Iris pigment epithelial cell (primary cell): Measurements from ENCODE around the gene TMEM30B.

Experiments used
- DNase-seq: peaks from one replicate; pipeline ENCODE4 v3.0.0-alpha.2; 2011; ENCODE audit warnings: low read depth

The TMEM30B gene

DNA sequence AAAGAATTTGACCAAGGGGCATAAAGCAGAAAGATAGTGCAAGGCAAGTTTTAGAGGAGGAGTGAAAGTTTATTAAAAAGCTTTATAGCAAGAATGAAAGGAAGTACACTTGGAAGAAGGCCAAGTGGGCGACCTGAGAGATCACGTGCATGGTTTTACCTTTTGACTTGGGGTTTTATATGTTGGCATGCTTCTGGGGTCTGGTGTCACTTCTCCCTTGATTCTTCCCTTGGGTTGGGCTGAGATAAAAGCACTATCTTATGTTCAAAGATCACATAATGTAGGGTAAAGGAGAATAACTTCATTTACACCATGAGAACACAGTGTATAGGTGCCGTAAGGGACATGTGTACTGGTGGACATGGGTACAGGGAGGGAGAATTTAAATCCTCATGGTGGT is 17.7 kb upstream of the TMEM30B start:
- no peak for DNase-seq

DNA sequence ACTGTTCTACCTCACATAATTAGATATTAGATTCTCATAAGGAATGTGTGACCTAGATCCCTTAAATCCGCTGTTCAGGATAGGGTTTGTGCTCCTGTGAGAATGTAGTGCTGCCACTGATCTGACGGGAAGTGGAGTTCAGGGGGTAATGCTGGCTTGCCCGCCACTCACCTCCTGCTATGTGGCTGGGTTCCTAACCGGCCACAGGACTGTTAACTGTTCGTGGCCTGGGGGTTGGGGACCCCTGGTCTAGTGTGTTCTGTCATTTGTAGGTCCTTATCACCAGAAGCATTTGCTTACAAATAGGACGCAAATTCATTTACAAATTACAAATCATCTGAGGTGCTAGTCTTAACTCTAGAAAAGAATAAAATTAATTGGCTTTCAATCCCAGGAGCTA is 16.4 kb upstream of the TMEM30B start:
- no peak for DNase-seq

DNA sequence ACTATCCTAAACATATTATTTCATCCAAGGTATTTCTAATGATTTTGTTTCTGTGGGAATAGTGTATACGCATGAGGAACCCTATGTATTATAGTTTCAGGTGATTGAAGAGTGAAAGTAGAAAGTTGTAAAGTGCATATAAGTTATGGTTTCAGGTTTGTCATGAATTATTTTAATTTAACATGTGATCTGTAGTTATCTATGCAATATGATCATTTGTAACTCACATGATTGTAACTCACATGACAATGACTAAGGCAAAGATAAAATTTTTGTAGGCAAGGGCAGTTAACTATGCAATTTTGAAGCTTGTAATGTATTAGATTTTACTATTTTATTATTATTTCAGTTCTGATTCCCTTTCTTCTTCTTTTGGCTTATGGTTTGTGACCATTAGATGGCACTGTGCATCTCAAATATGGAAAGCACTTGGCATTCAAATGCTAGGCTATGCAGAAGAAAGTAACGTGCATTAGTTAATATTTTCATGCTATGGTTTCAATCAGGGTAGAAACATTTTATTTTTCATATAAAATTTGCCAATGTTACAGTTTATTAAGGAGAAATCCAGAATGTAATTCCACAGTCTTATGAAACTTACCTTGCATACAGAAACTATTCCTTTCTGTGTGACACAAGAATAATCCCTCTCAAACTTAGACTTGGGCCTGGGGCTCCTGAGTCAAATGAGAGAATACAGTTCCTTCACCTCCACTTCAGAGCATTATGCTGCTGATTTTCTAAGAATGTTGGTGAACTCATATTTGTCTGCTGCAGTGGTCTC is 15.8 kb upstream of the TMEM30B start:
- DNase-seq, result peak; percentile 63

DNA sequence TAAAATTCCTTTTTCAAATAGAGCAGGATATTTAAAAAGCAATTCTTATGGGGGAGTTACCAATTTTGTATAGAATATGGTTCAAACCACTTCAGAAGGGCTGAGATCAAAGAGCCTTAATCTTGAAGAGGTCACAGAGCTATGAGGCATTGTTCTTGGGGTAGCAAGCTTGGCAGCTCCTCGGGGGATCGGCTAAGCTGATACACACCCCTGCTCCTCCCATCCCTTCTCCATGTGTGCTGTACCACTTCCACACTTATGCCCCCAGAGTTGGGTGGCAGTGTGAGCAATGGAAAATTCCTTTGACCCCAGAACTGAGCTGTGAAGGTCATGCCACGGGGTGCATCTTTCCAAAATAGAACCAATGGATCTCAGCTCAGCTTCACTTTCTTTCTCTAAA is 15.0 kb upstream of the TMEM30B start:
- DNase-seq, result no peak

DNA sequence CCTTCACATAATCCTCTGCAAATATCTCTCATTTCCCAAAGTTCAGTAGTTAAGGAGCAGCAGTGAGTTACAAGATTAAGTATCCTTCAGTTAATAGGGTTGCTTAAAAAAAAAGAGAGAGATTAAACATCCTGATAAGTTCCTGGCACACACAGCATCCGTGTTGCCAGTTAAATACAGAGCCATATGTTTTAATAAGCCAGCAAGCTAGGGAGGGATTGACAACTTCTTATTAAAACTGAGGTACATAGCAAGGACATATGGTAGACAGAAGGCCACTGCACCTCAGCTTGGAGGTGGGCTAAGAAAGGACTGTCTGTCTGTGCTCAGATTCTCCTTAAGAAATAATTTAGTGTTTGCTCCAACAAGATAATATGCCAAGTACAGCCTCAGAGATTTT is 9.6 kb upstream of the TMEM30B start:
- no peak for DNase-seq

DNA sequence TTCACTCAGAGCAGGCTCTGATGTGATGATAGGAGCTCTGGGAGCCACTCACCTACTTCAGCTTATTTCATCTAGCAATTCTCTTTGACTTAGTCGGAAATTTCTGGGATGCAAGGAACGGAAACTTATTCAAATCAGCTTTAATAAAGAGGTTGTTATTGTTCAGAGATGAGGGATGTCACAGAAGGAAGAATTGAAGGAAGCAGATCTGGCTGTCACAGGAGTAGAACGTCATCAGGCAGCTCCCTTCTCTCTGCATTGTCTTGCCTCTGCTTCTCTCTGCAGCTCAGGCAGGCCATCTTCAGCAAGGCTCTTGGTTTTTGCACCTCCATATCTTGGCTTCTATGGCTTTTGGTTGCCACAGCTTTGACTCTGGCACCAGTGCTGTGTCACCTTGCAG is 7.6 kb upstream of the TMEM30B start:
- no peak for DNase-seq

DNA sequence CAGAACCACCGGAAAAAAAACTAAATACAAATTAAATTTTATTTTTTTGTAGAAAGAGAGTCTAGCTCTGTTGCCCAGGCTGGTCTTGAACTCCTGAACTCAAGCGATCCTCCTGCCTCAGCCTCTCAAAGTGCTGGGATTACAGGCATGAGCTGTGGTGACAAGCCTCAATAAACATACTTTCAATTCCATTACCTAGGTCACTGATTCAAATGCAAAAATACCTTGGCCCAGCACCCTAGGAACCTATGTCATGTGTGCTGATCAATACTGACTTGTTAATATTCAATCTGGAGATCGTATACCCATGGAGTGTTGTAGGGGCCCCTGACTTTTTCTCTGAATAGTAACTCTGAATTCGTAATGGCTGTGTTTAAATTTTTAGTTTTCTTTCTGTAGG is 7.1 kb upstream of the TMEM30B start:
- DNase-seq, result no peak

DNA sequence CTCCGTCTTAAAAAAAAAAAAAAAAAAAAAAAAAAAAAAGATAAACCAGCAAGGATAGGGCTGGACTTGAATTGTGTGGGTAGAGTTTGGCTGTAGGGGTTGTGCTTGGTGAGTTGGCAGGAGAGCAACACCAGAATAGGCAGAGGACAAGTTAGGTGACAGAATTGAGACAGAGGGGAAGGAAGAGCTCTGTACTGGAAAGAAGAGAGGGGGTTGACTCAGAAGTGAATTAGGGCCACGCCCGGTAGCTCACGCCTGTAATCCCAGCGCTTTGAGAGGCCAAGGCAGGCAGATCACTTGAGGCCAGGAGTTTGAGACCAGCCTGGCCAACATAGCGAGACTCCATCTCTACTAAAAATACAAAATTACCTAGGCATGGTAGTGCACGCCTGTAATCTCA is 6.1 kb upstream of the TMEM30B start:
- DNase-seq, result no peak

DNA sequence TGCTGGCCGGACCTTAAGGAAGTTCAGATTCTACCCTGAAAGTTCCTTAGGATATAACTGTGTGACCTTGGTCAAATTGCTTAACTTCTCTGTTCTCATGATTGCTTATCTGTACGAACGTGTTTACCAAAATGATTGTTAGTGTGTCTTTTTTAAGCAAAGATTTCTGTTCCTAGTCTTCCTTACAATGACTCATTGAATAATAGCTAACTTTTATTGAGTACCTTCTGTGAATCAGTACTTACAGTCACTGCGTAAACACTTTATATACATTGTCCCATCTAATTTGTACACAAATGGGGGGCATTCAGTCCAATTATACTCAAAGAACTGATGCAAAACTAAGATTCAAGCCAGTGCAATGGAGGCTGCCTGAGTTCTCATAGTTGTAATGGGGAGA is 4.2 kb upstream of the TMEM30B start:
- DNase-seq, result no peak

DNA sequence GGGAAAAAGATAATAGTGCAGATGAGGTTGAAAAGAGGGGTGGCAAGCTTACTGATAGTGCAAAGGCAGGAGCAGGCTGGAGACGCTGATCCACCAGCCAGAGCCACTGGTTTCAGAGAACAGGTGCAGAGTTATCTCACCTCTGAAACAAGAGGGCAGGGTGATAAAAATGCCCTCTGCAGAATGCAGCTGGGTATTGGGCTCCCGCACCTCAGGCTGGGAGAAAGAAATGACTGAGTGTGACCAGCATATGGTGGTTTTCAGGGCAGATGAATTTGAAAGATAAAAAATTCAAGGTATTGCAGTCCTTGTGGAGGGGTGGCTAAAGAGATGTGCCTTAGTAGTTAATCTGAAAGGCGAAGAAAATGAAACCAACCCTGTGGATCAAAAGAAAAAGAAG is 2.9 kb upstream of the TMEM30B start:
- no peak for DNase-seq

DNA sequence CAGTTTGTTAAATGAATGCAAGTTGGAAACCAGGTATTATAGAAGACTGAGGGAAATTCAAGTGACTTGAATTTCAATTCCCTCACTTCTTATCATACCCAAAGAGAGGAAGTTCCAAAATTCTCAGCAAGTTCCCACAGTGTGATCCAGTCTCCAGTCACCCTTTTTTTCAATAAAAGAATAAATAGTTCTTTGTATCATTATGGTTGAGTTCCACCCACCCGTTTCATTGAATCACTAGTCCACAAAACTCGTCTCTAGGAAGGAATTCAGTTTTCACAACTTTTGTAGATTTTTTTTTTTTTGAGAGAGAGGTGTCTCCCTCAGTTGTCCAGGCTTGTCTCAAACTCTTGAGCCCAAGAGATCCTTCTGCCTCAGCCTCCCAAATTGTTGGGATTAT is 1.6 kb upstream of the TMEM30B start:
- no peak for DNase-seq

DNA sequence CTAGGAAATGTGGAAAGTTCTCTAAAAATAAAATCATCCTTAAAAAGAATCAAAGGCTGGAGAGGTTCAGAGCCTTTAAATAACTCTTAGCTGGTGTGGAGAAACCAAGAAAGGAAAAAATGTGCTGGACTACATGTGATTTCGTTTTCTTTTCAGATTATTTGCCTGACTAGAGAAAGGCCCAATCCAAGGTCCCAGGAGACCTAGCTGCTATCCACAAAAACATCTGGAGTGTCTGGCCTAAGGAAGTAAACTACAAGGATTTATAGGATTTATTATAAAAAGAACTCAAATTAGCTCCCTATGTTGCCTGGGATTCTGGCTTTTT is 774 bp upstream of the TMEM30B start:
- DNase-seq, result no peak

DNA sequence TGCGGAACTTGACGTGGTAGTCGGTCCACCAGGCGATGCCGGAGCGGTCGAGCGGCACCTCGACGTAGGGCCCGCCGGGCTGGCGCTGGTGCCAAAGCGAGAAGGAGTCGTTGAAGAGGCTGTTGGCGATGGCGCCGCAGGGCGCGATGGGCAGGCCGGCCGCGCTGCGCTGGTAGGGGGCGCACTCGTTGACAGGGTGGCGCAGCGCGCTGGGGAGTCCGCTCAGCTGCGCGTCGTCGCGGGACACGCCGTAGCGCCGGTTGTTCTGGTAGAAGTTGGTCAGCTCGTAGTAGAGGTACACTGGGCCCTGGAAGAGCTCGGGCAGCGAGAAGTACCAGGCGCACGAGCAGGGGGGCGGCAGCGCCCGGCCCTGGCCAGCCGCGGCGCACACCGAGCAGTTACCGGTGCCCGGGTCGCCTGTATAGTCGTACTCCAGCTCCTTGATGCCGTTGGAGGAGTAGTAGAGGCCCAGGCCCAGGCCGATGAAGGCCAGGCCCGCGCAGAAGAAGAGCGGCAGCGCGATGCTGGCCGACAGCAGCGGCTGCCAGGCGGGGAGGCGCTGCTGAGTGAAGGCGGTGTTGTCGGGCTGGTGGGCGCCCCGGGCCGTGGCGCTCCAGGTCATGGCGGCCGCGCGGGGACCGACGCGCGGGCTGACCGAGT is 482 bp downstream of the TMEM30B start:
- DNase-seq, result peak; percentile 33

DNA sequence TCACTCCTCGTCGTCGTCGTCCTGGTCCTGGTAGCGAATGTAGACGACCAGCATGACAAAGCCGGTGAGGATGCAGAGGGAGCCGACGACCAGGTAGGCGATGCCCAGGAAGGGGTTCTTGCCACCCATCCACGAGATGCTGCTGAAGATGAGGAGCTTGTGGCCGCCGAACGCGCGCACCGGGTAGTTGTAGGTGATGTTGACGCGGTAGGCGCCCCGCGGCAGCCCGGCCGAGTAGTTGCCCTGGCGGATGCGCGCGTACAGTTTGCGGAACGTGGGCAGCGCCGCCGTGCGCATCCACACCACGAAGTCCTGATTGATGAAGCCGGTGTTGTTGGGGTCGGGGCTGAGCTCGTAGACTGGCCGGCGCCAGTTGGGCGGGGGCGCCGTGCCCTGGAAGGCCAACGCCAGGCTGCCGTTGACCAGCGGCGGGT is 1.0 kb downstream of the TMEM30B start:
- DNase-seq, result no peak

DNA sequence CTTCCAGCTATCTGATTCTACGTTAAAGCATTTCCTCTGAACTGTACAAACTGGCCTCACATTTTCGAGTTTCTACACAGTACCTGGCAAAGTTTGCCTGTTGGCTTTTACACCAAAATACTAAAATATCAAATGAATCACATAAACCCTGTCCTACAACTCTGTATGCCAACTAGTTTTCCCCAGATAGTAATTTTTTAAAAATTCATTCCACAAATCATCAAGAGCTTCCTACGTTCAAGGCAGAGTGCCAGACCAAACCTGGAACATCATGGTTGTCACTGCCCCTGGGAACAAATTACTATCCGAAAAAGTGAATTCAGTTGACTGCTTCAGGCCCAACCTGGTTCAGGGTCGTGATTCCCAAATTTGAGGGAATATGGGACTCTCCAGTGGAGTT is 2.1 kb downstream of the TMEM30B start:
- no peak for DNase-seq

DNA sequence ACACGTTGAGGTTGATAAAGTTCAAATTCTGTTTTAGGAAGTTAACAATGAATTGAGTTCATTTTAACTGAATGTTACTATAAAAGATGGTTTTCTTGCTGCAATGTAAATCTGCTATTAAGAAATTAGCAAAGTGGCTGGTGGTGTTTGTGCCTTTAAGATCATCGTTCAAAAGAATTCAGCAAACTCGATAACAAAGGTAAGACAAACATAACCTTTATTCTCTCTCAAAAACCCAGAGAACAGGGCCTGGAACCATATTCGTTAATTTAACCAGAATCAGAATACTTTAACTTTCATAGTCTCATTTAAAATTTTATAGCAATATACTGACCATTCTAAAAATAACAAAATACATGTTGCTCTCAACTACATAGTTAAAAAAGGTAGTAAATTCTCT is 3.4 kb downstream of the TMEM30B start:
- no peak for DNase-seq

DNA sequence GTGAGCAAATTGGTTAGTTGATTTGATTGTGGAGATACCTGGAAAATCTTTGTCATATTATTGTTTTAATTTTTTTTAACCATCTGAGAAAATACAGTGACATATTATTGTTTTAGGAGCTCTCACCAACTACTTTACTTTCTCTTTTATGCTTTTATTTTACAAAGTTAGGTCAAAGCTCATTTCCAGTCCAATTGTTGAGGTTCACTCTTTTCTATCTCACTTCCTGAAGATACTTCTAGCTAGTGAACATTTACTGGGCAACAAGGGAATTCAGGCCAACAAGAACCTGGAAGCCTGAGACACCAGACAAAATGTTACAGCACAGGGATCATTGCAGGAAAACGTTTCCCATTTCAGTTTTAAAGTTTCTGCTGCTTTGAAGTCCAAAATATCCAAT is 3.9 kb downstream of the TMEM30B start:
- no peak for DNase-seq

DNA sequence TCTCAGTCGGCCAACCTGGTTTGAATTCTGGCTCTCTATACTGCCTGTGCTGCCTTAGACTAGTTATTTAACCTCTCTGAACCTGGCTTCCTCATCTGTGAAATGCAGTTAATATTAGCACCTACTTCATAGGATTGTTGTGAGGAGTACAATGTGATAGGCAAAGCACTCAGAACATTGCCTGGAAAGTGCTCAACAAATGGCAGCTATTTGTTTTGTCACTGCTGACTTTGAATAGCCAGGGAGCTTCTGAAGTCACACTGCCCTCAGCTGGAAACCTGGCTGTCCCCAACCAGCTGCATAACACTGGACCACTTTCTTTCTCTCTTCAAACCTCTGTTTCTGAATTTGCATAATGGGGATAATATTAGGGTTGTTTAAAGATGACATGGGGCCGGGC is 9.6 kb downstream of the TMEM30B start:
- DNase-seq, result no peak

DNA sequence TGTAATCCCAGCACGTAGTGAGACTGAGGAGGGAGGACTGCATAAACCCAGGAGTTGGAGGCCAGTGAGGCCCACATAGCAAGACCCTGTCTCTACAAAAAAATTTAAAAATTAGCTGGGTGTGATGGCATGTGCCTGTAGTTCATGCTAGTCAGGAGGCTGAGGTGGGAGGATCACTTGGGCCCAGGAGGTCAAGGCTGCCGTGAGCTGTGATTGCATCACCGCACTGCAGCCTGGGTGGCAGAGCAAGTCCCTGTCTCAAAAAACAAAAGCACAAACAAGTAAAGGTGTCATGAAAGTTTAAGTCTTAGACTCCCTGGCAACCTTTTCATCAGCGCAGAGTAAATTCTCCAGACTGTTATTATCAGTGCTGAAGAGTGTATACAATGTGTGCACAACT is 10.4 kb downstream of the TMEM30B start:
- no peak for DNase-seq

DNA sequence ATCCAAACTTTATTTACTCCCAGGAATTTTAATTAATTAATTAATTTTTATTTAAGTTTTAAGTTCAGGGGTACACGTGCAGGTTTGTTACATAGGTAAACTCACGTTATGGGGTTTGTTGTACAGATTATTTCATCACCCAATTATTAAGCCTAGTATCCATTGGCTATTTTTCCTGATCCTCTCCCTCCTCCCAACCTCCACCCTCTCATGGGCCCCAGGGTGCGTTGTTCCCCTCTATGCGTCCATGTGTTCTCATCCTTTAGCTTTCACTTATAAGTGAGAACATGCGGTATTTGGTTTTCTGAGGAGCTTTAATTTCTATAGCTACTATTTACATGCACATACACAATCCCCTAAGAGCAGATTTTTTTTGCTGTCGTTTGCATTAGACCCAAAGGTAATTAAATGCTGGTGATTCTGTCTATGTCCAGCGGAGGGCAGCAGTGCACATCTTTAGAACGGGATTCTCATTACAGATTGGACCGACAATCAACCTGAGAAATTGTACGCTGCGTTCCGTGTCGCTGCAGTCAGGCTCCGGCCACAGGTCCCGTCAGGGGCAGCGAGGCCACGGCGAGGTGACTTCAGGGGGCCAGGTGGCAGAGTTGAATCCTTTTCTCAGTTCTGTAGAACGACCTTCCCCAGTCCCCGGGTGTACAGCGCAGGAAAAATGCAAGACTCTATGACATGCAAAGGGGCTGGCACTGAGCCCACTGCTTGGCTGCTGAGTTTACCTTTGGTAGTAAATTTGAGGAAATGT is 11.6 kb downstream of the TMEM30B start:
- DNase-seq, result peak; percentile 66

DNA sequence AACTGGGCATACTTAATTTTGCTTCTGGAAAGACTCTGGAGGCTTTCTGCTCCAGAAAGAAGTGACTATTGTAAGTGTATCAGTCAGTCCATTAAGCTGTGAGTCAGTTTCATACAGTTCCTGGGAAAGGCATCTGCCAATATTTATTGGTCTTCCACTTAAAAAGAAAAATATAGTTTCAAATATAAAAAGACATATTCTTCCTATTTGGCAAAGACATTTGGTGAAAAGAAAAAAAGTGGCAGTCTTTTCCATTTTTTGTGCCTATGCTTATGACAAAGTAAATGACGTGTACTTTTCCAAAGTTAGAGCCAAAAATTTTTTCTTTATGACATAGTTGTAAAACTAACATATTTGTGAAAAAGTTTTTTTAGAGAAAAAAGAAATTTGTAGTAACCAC is 12.3 kb downstream of the TMEM30B start:
- no peak for DNase-seq

DNA sequence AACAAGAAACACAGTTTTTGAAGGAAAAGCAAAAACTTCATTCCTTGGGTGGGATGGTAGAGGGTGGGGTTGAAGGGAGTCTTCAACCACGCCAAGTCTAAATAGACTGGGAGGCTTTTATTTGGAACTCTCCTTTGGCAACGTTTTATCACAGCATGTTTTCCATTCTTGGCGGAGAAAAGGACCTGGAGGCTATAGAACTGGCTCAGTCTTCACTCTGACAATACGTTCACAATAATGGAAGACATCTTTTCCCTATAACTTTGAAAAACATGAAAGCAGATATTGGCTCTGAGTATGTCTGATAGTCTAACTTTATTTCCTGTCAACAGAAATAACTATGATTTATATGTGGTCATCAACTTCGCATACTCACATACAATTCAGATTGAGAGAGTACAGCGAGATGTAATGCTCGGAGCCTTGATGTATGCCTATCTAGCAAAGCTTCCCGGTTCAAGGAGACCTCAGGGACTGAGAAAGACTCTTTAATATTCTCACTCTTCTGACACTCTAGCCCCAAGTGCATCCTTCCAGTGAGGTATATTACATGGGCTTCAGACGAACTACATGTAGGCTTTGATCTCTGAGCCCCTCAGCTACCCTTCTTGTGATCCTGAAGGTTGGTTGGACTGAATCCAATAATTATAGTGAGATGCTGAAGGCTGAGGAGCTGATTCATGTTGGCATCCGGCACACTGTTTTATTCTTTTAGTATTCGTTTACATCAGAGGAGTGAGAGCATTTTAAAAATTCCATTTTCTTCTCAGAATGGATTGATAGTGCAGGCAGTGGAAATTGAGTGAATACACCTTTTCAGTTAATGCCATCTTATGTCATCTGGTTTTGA is 14.0 kb downstream of the TMEM30B start:
- no peak for DNase-seq
